Fibroblast of the aortic adventitia (primary cell): Measurements from ENCODE around the gene ITGA1. TPM values are rescaled to one million over a fixed set of nuclear protein-coding genes. Genes with fewer than 3 reads are reported as not detected.
A peak's percentile ranks its signal among the peaks of the same experiment; 100 is the strongest.

Experiments
- DNase-seq: peaks from one replicate; pipeline ENCODE4 v3.0.0-alpha.2; 2010; ENCODE audit warnings: low read depth
- H3K4me3 ChIP-seq: 2 replicates; pipeline ENCODE4 v1.5.1; 2011; ENCODE audit warnings: low read depth, mild to moderate bottlenecking, control low read depth, low read length, moderate library complexity
- CTCF ChIP-seq: IDR thresholded peaks from 2 replicates; pipeline ENCODE4 v1.5.1; 2011; ENCODE audit warnings: mild to moderate bottlenecking, low read length, control low read depth, inconsistent platforms; ENCODE audit not compliant: insufficient read depth
- total RNA-seq: library from RNA; depleted of rRNA; stranded (reverse); fragments of >200 nt; gene quantifications from 2 replicates; pipeline ENCODE4 v1.2.3, GENCODE V29; 2012; ENCODE audit warnings: low replicate concordance

ITGA1 gene
- total RNA-seq, 1 donor, result 4.2 TPM

- no peak for TF ChIP-seq CTCF
- no peak overlapping the region for H3K4me3 ChIP-seq
- no peak for DNase-seq
Measured at GRCh38 chr5:52834320-52834719, 46.6 kb downstream of the ITGA1 start.

- TF ChIP-seq CTCF, result no peak
- H3K4me3 ChIP-seq, result no peak overlapping the region
- DNase-seq, result no peak
Measured at GRCh38 chr5:52837068-52837467, 49.4 kb downstream of the ITGA1 start.

- H3K4me3 ChIP-seq, result no peak overlapping the region
- TF ChIP-seq CTCF, result no peak
- DNase-seq, result peak; percentile 40
Measured at GRCh38 chr5:52837591-52838001, 49.9 kb downstream of the ITGA1 start.

- no peak for DNase-seq
- TF ChIP-seq CTCF, result no peak
- H3K4me3 ChIP-seq, result no peak overlapping the region
Measured at GRCh38 chr5:52838326-52839015, 50.8 kb downstream of the ITGA1 start.

- no peak for TF ChIP-seq CTCF
- no peak overlapping the region for H3K4me3 ChIP-seq
- DNase-seq, result no peak
Measured at GRCh38 chr5:52839285-52839684, 51.6 kb downstream of the ITGA1 start.

GRCh38 chr5:52840277-52841050 lies 52.7 kb downstream of the ITGA1 start:
- no peak overlapping the region for H3K4me3 ChIP-seq
- DNase-seq, result no peak
- TF ChIP-seq CTCF, result no peak

GRCh38 chr5:52841114-52841513 lies 53.4 kb downstream of the ITGA1 start:
- no peak overlapping the region for H3K4me3 ChIP-seq
- no peak for DNase-seq
- no peak for TF ChIP-seq CTCF
